Tibial artery (tissue), 4 donors: Measurements from ENCODE around the gene ANKS1A.

ENCODE experiments used
- DNase-seq, 2 donors: peaks; one replicate each; pipeline ENCODE4 v3.0.0-alpha.2; 2019
- H3K27ac ChIP-seq, 2 donors: fragments of 200-600 bp; sonication (generic) in 1 of 2; 1 replicate in 1 of 2; 2 replicates in 1 of 2; pipeline ENCODE4 v1.5.1; 2018 to 2019; ENCODE audit warnings: mild to moderate bottlenecking in 1 of 2
- H3K27me3 ChIP-seq, 2 donors: fragments of 200-600 bp; sonication (generic) in 1 of 2; one replicate each; pipeline versions ENCODE4 v1.5.1 to v1.6.0; 2016 to 2019
- H3K36me3 ChIP-seq, 3 donors: fragments of 200-600 bp; sonication (generic) in 2 of 3; one replicate each; pipeline ENCODE4 v1.5.1; 2016 to 2019; ENCODE audit warnings: mild to moderate bottlenecking in 2 of 3
- H3K4me1 ChIP-seq, 4 donors: fragments of 200-600 bp; sonication (generic) in 2 of 4; 1 replicate in 3 of 4; 2 replicates in 1 of 4; pipeline ENCODE4 v1.5.1; 2016 to 2019
- H3K4me3 ChIP-seq, 2 donors: fragments of 200-600 bp; sonication (generic) in 1 of 2; 1 replicate in 1 of 2; 2 replicates in 1 of 2; pipeline ENCODE4 v1.5.1; 2018 to 2019; ENCODE audit warnings: mild to moderate bottlenecking in 2 of 2
- H3K9me3 ChIP-seq, 3 donors: fragments of 200-600 bp; sonication (generic) in 1 of 3; one replicate each; pipeline ENCODE4 v1.5.1; 2016 to 2019
- CTCF ChIP-seq, 2 experiments: fragments of 200-600 bp in 1 of 2; fragments of 450-650 bp in 1 of 2; IDR thresholded peaks; one replicate each; pipeline ENCODE4 v1.5.1; 2017 to 2019; ENCODE audit warnings: antibody characterized with exemption in 2 of 2, mild to moderate bottlenecking in 1 of 2, moderate library complexity in 1 of 2
- intact Hi-C: fragments of 100-400 bp; cut with DNase I; formaldehyde crosslinking; loops from one replicate; pipeline ENCODE4 v1.15.0; 2023; ENCODE audit warnings: low total_unique reads

The ANKS1A gene

GRCh38 chr6:34906826-34907225, 17.8 kb downstream of the ANKS1A start:
- no peak overlapping the region for H3K27ac ChIP-seq
- H3K9me3 ChIP-seq: no peaks in the 10 kb centered on the region
- H3K27me3 ChIP-seq: no peaks in the 10 kb centered on the region
- H3K4me3 ChIP-seq: no peak overlapping the region
- intact Hi-C loops: no loop called here
- no peaks in the 10 kb centered on the region for H3K36me3 ChIP-seq
- H3K4me1 ChIP-seq: peaks cover 0 to 11% (median 2%) of the 10 kb centered on the region in 4 donors
- no peak for TF ChIP-seq CTCF (IDR thresholded peaks at IDR 0.05)
- no peak for DNase-seq

GRCh38 chr6:34908194-34908593, 19.1 kb downstream of the ANKS1A start:
- no peaks in the 10 kb centered on the region for H3K36me3 ChIP-seq
- H3K27me3 ChIP-seq: no peaks in the 10 kb centered on the region
- H3K9me3 ChIP-seq: no peaks in the 10 kb centered on the region
- intact Hi-C loops: no loop called here
- TF ChIP-seq CTCF (IDR thresholded peaks at IDR 0.05): no peak
- H3K4me1 ChIP-seq: peaks cover 0 to 12% (median 4%) of the 10 kb centered on the region in 4 donors
- DNase-seq: no peak
- no peak overlapping the region for H3K4me3 ChIP-seq
- no peak overlapping the region for H3K27ac ChIP-seq

- H3K36me3 ChIP-seq: no peaks in the 10 kb centered on the region
- no peak overlapping the region for H3K4me3 ChIP-seq
- H3K27me3 ChIP-seq: no peaks in the 10 kb centered on the region
- intact Hi-C loops: no loop called here
- H3K27ac ChIP-seq: no peak overlapping the region
- no peak for DNase-seq
- no peaks in the 10 kb centered on the region for H3K9me3 ChIP-seq
- TF ChIP-seq CTCF (IDR thresholded peaks at IDR 0.05): no peak
- H3K4me1 ChIP-seq: peaks cover 0 to 13% (median 4%) of the 10 kb centered on the region in 4 donors
Observed at GRCh38 chr6:34909320-34909883, 20.3 kb downstream of the ANKS1A start.

GRCh38 chr6:34911822-34912221, 22.8 kb downstream of the ANKS1A start:
- Histone ChIP-seq H3K27me3 (no peaks in the 10 kb centered on the region), H3K36me3 (no peaks in the 10 kb centered on the region), H3K4me1 (peaks cover 0 to 37% (median 12%) of the 10 kb centered on the region in 4 donors), H3K4me3 (no peak overlapping the region), H3K27ac (no peak overlapping the region), H3K9me3 (no peaks in the 10 kb centered on the region)
- no peak for TF ChIP-seq CTCF (IDR thresholded peaks at IDR 0.05)
- no peak for DNase-seq
- intact Hi-C loops: no loop called here

GRCh38 chr6:34912715-34913464, 23.8 kb downstream of the ANKS1A start:
- no peak for DNase-seq
- H3K4me3 ChIP-seq: no peak overlapping the region
- H3K27ac ChIP-seq: no peak overlapping the region
- H3K27me3 ChIP-seq: no peaks in the 10 kb centered on the region
- no peak for TF ChIP-seq CTCF (IDR thresholded peaks at IDR 0.05)
- intact Hi-C loops: no loop called here
- no peaks in the 10 kb centered on the region for H3K9me3 ChIP-seq
- no peaks in the 10 kb centered on the region for H3K36me3 ChIP-seq
- peaks cover 0 to 48% (median 12%) of the 10 kb centered on the region in 4 donors for H3K4me1 ChIP-seq
